Uterus (tissue), 2 donors: ENCODE measurements around the gene SEMA6B.

Source experiments
- POLR2A ChIP-seq, 2 donors: fragments of 450-650 bp; IDR thresholded peaks; one replicate each; pipeline ENCODE4 v1.6.1; 2016; ENCODE audit warnings: antibody characterized with exemption in 2 of 2, mild to moderate bottlenecking in 1 of 2, moderate library complexity in 1 of 2
- TF ChIP-seq, protein P1 (sequence below), 4 experiments: fragments of 200-600 bp in 2 of 4; fragments of 450-650 bp in 2 of 4; sonication (generic) in 2 of 4; IDR thresholded peaks; one replicate each; pipeline ENCODE4 v1.5.1; 2016 to 2019; ENCODE audit warnings: antibody characterized with exemption in 4 of 4, mild to moderate bottlenecking in 2 of 4, moderate library complexity in 1 of 4

DNA sequence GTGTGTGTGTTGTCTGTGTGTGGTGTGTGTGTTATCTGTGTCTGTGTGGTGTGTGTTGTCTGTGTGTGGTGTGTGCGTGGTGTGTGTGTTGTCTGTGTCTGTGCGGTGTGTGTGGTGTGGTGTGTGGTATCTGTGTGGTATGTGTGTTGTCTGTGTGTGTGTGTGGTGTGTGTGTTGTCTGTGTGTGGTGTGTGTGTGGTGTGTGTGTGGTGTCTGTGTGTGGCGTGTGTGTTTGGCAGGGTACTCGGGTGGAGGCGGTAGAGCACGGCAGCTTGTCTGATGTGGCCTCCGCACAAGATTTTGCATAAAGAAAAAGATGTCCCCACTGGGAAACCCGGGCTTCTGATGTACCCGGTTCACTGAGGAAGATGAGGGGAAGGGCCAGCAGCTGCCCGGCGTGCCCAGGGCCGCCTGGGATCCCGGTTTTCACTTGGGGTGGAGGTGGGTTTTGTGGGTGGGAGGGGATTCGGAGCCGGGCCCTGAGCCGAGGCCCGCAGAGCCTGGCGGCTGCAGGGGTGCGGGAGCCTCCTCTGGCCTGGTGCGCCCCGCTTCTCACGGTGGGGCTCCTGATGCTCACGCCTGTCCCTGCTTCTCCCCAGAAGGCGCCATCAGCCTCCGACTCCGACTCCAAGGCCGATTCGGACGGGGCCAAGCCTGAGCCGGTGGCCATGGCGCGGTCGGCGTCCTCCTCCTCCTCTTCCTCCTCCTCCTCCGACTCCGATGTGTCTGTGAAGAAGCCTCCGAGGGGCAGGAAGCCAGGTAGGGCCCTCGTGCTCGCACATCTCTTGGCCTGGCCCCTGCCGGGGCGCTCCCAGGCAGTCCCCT is 66.2 kb downstream of the SEMA6B start:
- TF ChIP-seq, protein P1, sequence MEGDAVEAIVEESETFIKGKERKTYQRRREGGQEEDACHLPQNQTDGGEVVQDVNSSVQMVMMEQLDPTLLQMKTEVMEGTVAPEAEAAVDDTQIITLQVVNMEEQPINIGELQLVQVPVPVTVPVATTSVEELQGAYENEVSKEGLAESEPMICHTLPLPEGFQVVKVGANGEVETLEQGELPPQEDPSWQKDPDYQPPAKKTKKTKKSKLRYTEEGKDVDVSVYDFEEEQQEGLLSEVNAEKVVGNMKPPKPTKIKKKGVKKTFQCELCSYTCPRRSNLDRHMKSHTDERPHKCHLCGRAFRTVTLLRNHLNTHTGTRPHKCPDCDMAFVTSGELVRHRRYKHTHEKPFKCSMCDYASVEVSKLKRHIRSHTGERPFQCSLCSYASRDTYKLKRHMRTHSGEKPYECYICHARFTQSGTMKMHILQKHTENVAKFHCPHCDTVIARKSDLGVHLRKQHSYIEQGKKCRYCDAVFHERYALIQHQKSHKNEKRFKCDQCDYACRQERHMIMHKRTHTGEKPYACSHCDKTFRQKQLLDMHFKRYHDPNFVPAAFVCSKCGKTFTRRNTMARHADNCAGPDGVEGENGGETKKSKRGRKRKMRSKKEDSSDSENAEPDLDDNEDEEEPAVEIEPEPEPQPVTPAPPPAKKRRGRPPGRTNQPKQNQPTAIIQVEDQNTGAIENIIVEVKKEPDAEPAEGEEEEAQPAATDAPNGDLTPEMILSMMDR (IDR thresholded peaks at IDR 0.05): no peak
- TF ChIP-seq POLR2A (IDR thresholded peaks at IDR 0.05): no peak
